ENCODE data around the gene PLXNA4.

DNA sequence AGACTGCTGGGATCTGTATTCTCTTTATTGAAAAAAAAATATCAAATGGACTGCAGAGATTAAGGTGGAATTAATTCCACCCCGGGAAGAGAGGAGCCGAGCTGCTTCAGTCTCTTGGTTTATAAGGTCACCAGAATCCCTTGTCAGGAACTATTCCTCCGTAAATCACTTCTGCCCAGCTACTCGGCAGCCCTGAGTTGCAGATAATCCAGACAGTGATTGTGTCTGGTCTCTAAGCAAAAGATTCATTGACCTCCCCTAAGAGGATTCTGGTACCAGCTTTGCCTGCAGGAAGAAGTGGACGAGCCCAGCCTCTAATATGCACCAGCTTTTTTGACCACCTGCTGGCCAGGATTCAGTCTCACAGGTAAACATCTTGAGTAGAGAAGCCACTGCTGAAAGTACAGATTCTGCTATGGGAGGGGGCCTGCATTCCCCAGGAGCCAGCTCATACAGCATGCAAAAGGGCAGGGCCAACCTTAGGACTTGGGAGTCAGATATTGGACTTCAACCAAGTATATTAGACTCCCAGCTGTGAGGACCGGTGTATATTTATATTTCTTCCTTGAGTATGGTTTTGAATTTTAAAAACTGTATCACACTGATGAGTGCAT is 27.1 kb upstream of the PLXNA4 start:
- TF ChIP-seq, protein P1, sequence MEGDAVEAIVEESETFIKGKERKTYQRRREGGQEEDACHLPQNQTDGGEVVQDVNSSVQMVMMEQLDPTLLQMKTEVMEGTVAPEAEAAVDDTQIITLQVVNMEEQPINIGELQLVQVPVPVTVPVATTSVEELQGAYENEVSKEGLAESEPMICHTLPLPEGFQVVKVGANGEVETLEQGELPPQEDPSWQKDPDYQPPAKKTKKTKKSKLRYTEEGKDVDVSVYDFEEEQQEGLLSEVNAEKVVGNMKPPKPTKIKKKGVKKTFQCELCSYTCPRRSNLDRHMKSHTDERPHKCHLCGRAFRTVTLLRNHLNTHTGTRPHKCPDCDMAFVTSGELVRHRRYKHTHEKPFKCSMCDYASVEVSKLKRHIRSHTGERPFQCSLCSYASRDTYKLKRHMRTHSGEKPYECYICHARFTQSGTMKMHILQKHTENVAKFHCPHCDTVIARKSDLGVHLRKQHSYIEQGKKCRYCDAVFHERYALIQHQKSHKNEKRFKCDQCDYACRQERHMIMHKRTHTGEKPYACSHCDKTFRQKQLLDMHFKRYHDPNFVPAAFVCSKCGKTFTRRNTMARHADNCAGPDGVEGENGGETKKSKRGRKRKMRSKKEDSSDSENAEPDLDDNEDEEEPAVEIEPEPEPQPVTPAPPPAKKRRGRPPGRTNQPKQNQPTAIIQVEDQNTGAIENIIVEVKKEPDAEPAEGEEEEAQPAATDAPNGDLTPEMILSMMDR (IDR thresholded peaks at IDR 0.05; ENCODE audit: insufficient read depth, low read depth, low read length): no peak
- TF ChIP-seq EZH2 (IDR thresholded peaks at IDR 0.05; ENCODE audit: insufficient read depth, low read length): no peak

Measured in astrocyte (in vitro differentiated cells and primary cell).